Left lobe of liver (tissue), 2 donors: ENCODE results near the gene HBQ1. TPM values are rescaled to one million over a fixed set of nuclear protein-coding genes. Genes with fewer than 3 reads are reported as not detected.
A peak's percentile ranks its signal among the peaks of the same experiment; 100 is the strongest.
"Not testable (repeated sequence)": the region's sequence is repeated elsewhere in the genome, so short reads cannot be mapped to it uniquely, and the experiment has no call there.

ENCODE experiments used
- ATAC-seq: fragments of 200-7000 bp; cut with Tn5 transposase; one replicate; pipeline ENCODE4 v1.9.1; 2020; ENCODE audit warnings: mild to moderate bottlenecking, moderate library complexity
- DNase-seq: peaks from one replicate; pipeline ENCODE4 v3.0.0-alpha.2; 2020; ENCODE audit warnings: low spot score
- total RNA-seq: library from RNA; stranded (reverse); gene quantifications from one replicate; pipeline ENCODE4 v1.2.1, GENCODE V29; 2021
- donor health status: DM: no; HTN: no; CAD: no; lungs with moderate emphysema.
- donor health status: DM: no; HTN: yes; CAD: no.

The HBQ1 gene
- total RNA-seq, 1 donor from 2014 or later = not detected

GRCh38 chr16:194516-194915 is 14.3 kb downstream of the HBQ1 start:
- no peak for ATAC-seq
- DNase-seq = no peak

DNA sequence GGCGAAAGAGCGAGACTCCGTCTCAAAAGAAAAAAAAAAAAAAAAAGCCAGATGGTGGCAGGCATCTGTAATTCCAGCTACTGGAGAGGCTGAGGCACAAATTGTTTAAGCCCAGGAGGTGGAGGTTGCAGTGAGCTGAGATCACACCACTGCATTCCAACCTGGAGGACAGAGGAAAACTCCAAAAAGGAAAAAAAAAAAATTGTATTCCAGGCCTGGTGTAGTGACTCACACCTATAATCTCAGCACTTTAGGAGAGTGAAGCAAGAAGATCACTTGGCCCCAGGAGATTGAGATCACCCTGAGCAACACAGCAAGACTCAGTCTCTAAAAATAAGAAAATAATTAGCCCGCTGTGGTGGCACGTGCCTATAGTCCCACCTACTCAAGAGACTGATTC is 20.1 kb downstream of the HBQ1 start:
- ATAC-seq (no peak), DNase-seq (no peak)

GRCh38 chr16:203246-203645 is 23.0 kb downstream of the HBQ1 start:
- DNase-seq (no peak), ATAC-seq (no peak)

DNA sequence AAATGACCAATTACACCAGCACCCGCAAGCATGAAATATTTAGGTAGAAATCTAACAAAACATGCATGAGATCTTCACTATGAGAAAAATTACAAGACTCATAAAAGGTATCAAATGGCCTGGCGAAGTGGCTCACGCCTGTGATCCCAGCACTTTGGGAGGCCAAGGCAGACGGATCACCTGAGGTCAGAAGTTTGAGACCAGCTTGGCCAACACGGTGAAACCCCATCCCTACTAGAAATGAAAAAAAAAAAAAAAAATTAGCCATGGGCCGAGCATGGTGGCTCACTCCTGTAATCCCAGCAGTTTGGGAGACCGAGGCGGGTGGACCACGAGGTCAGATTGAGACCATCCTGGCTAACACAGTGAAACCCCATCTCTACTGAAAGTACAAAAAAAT is 23.8 kb downstream of the HBQ1 start:
- ATAC-seq, DNase-seq: not testable (repeated sequence)

GRCh38 chr16:209359-209758 is 29.1 kb downstream of the HBQ1 start:
- ATAC-seq, DNase-seq: not testable (repeated sequence)

- DNase-seq, ATAC-seq: not testable (repeated sequence)
These were observed 31.4 kb downstream of the HBQ1 start for GRCh38 chr16:211631-212180.

DNA sequence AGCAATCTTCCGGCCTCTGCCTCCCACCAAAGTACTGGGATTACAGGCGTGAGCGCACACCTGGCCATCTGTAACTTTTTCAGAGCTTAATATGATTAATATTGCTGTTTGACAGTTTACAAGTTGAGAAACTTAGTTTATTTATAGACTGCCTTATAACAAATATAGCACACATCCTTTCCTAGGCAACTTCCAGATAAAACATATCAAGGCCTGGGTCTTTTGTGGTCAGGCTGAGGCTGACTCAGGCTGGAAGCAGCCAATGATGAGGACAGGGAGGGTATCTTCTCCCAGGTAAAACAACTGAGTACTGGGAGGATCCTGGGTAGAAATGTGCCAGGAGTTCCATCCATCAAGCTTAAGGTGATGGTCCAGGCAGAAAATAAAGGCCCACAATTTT is 32.7 kb downstream of the HBQ1 start:
- no peak for DNase-seq

DNA sequence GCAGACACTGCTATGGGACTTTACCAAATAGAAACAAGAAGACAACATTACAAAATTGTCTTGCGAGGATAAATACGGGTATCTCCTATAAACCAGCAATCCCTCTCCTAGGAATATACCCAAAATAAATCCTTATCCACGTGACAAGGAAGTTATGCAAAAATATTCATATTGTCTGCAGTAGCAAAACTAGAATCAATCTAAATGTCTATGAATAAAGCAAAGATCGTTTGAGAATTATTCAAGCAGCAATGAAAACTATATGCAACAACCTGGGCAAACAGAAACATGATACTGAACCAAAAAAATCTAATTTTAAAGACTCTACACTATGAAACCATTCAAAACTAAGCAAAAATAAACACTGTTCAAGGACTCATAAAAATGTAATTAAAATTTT is 39.8 kb downstream of the HBQ1 start:
- ATAC-seq (no peak), DNase-seq (no peak)

More for the DNA sequence above, 32.7 kb downstream of the HBQ1 start:
- ATAC-seq = no peak

DNA sequence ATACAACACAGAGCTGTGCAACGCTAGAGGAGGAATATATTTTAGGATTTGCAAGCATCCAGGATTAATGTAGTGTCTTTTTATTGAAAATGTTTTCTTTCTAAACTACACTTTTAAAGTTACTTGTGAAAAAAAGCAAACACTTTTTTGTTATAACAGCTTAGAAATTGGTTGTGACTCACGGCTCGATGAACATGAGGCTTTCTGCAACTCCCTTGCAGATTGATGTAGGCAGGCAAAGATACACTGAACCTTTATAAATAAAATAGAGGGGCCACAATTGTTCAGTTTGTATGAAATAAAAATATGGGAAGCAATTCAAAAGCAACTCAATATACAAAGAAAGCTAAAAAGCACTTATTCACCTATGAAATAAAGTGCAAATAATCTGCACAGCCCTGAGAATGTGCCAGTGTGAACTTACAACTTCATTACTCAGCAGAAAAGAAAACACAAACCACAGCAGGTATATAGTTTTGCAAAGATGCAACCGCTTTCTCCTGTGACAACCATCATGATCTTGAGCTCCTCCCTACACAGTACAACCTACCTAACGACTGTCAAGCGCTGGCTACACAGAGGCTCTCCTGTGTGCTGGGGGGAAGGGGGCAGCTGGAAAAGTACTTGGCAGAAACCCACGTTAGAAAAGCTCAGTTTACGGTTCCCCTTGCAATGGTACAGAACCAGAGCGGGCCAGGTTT is 48.0 kb downstream of the HBQ1 start:
- ATAC-seq (peak; percentile 35), DNase-seq (no peak)

DNA sequence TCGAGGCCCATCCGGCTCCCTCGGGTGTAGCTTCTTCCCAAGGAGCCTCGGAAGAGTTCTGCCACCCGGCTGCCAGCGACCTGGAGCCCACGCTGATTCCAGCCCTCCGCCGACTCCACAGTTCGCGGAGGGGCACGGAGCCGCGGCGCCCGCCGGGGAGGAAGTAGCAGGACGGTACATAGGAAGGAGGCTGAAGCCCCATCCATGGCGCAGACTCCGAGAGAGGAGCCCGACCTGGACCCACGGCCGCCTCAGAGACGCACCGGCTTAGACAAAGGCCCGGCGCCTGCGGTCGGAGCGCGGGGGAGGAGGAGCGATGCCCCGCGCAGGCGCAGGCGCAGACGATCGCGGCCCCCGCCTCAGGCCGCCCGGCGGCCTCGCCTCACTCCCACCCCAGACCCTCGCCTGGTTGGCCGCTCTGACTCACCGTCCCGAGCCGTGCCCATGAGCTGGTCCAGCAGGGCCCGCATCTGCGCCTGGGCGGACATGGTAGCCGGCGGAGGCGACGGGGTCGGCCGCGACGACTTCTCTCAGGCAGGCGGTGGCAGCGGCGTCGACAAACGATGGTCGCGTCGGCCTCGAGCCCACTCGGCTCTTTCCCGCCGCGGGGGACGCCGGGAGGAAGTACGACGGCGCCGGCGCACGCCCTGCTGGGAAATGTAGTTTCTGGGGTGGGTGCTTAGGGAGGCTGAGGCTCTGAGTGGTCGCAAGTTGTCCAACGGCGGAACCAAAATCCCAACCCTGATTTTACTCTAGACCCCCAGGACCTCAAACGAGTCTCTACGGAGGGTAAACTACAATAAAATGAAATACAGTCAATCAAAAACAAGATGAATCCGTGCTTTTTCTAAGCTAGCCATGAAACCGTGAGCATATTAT is 48.8 kb downstream of the HBQ1 start, which contains the start of gene LUC7L:
Gene LUC7L (minus strand): TSS at position 598 of the 879 bp plus-strand sequence. CDS start 110 bp downstream, at position 488.
- ATAC-seq (peak; percentile 97), DNase-seq (peak; percentile 89)

GRCh38 chr16:229731-230281 is 49.5 kb downstream of the HBQ1 start:
- no peak for ATAC-seq

DNA sequence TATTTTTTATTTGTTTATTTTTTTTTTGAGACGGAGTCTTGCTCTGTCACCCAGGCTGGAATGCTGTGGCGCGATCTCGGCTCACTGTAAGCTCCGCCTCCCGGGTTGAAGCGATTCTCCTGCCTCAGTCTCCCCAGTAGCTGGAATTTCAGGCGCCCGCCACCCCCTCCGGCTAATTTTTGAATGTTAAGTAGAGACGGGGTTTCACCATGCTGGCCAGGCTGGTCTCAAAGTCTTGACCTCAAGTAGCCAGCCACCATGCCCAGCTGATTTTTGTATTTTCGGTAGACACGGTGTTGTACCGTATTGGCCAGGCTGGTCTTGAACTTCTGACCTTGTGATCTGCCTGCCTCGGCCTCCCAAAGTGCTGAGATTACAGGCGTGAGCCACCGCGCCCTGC is 50.1 kb downstream of the HBQ1 start:
- DNase-seq = not testable (repeated sequence)

More at GRCh38 chr16:229731-230281, 49.5 kb downstream of the HBQ1 start:
- DNase-seq = no peak

More for the DNA sequence above, 50.1 kb downstream of the HBQ1 start:
- ATAC-seq = not testable (repeated sequence)

Other genes with a start within 250 kb of the HBQ1 start
- gene POLR3K, start 126.9 kb upstream of the HBQ1 start, total RNA-seq = 5.1 TPM
- gene SNRNP25, start 126.6 kb upstream of the HBQ1 start, total RNA-seq = 16.0 TPM
- 5.8 TPM for gene RHBDF1, start 107.8 kb upstream of the HBQ1 start, total RNA-seq
- 28.0 TPM for gene MPG, start 102.2 kb upstream of the HBQ1 start, total RNA-seq
- gene NPRL3, start 41.8 kb upstream of the HBQ1 start, total RNA-seq = 14.9 TPM
- 0.81 TPM for gene HBZ, start 27.8 kb upstream of the HBQ1 start, total RNA-seq
- gene HBM, start 14.5 kb upstream of the HBQ1 start, total RNA-seq = 0.40 TPM
- 67.1 TPM for gene HBA2, start 7.6 kb upstream of the HBQ1 start, total RNA-seq
- 112 TPM for gene HBA1, start 3.8 kb upstream of the HBQ1 start, total RNA-seq
- 29.9 TPM for gene LUC7L, start 49.0 kb downstream of the HBQ1 start, total RNA-seq
- gene FAM234A, start 54.4 kb downstream of the HBQ1 start, total RNA-seq = 35.8 TPM
- gene RGS11, start 95.5 kb downstream of the HBQ1 start, total RNA-seq = 0.70 TPM
- 0.70 TPM for gene ARHGDIG, start 100.1 kb downstream of the HBQ1 start, total RNA-seq
- gene PDIA2, start 102.7 kb downstream of the HBQ1 start, total RNA-seq = 0.23 TPM
- 8.5 TPM for gene AXIN1, start 172.3 kb downstream of the HBQ1 start, total RNA-seq
- gene MRPL28, start 190.1 kb downstream of the HBQ1 start, total RNA-seq = 36.1 TPM
- gene PGAP6, start 201.5 kb downstream of the HBQ1 start, total RNA-seq = 32.6 TPM
- gene NME4, start 216.7 kb downstream of the HBQ1 start, total RNA-seq = 64.9 TPM
- 109 TPM for gene DECR2, start 221.4 kb downstream of the HBQ1 start, total RNA-seq
- gene RAB11FIP3, start 245.2 kb downstream of the HBQ1 start, total RNA-seq = 24.1 TPM